ENCODE results near the gene PPP1R10. TPM values are rescaled to one million over a fixed set of nuclear protein-coding genes. Genes with fewer than 3 reads are reported as not detected.

The PPP1R10 gene
- total RNA-seq, 1 experiment from 2014 or later, result 44.5 TPM

DNA sequence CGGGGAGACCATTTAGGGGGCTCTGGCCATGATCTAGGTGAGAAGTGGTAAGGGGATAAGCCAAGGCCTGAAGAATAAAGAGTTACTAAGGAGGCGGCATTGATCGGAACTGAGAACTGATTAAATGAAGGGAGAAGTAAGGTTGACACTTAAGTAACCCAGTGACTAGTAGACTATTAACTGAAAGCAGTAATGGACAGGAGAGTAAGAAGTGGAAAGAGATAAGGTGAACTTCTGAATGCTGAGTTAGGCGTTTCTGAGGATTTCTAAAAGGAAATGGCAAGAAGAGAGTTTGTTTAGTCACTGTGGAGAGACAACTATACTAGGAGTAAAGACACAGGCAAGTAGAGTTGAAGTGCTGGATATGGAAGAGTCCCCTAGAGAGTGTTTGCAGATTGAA, 43.9 kb downstream of the PPP1R10 start:
- DNase-seq (no peak), ATAC-seq (no peak)
- intact Hi-C loops (cut with micrococcal nuclease), result no loop called here
- Histone ChIP-seq H3K9me3 (ENCODE audit: low read length) (no peaks in the 10 kb centered on the region), H3K4me2 (ENCODE audit: low read length) (peak overlapping the region; percentile 95), H3K9me2 (replicated peaks; ENCODE audit: low read length) (no peaks in the 10 kb centered on the region), H4K20me1 (ENCODE audit: low read length) (peaks cover 44% of the 10 kb centered on the region), H3K27me3 (ENCODE audit: low read length) (no peaks in the 10 kb centered on the region), H3K9ac (ENCODE audit: low read length) (no peak overlapping the region), H2AFZ (ENCODE audit: low read length) (no peak overlapping the region), H3K27ac (ENCODE audit: low read length) (no peak overlapping the region), H3K4me1 (ENCODE audit: insufficient read depth, low read length) (peaks cover 32% of the 10 kb centered on the region), H3F3A (ENCODE audit: low read length, unreplicated experiment) (no peaks in the 10 kb centered on the region), H3K36me3 (ENCODE audit: low read depth, low read length) (peaks cover 18% of the 10 kb centered on the region), H3K79me2 (ENCODE audit: low read length) (peaks cover 64% of the 10 kb centered on the region), H3K4me3 (ENCODE audit: low read length) (peak overlapping the region; percentile 82; the same call in 1 of the 2 replicates)
- TF ChIP-seq EZH2 (IDR thresholded peaks at IDR 0.05; ENCODE audit: low read length, unreplicated experiment), result no peak
- TF ChIP-seq CTCF (conservative IDR thresholded peaks at IDR 0.05; ENCODE audit: low read depth, low read length), result no peak
- no peak for TF ChIP-seq EZH2phosphoT487 (IDR thresholded peaks at IDR 0.05; ENCODE audit: borderline replicate concordance, low read length)
- BruUV-seq (replicated peaks), result no TSS peak
- ChIA-PET CTCF (interaction anchor here (0.5 kb wide), 1 partner anchor 8 kb away, joined by 6 read pairs; no protein-coding TSS in a partner anchor), POLR2A (ENCODE audit: unreplicated experiment) (no interaction called here)

DNA sequence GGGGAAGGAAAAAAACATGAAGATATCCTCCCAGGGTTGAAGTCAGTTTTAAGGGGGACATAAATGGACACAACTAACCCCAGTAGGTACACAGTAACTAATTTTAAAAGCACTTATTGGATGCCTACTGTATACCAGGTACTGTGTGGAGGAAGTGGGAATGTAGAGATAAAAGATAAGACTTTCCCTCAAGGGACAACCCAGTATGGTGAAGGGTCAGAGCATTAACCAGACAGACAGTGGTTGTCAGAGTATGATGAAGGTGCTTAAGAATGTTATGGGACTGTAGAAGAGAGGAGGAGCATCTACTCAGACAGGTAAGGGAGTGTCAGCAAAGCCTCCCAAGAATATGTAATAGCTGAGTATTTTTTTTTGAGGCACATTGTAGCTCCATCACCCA, 44.9 kb downstream of the PPP1R10 start:
- CTCF ChIA-PET, result no interaction called here
- BruUV-seq (replicated peaks), result no TSS peak
- Histone ChIP-seq H3K27me3 (ENCODE audit: low read length) (no peaks in the 10 kb centered on the region), H4K20me1 (ENCODE audit: low read length) (peaks cover 43% of the 10 kb centered on the region), H3K4me3 (ENCODE audit: low read length) (peak overlapping the region; percentile 82), H3K9ac (ENCODE audit: low read length) (peak overlapping the region; percentile 91), H2AFZ (ENCODE audit: low read length) (no peak overlapping the region), H3K79me2 (ENCODE audit: low read length) (peaks cover 63% of the 10 kb centered on the region), H3K4me1 (ENCODE audit: insufficient read depth, low read length) (peaks cover 32% of the 10 kb centered on the region), H3K36me3 (ENCODE audit: low read depth, low read length) (peaks cover 8% of the 10 kb centered on the region; the same call in 1 of the 2 replicates), H3K9me3 (ENCODE audit: low read length) (no peaks in the 10 kb centered on the region), H3K9me2 (replicated peaks; ENCODE audit: low read length) (no peaks in the 10 kb centered on the region), H3F3A (ENCODE audit: low read length, unreplicated experiment) (no peaks in the 10 kb centered on the region), H3K4me2 (ENCODE audit: low read length) (peak overlapping the region; percentile 95), H3K27ac (ENCODE audit: low read length) (peak overlapping the region; percentile 75; the same call in 1 of the 2 replicates)
- intact Hi-C loops (cut with micrococcal nuclease), result no loop called here
- ATAC-seq, result no peak
- DNase-seq, result peak; percentile 41
- no peak for TF ChIP-seq EZH2 (IDR thresholded peaks at IDR 0.05; ENCODE audit: low read length, unreplicated experiment)
- no peak for TF ChIP-seq CTCF (conservative IDR thresholded peaks at IDR 0.05; ENCODE audit: low read depth, low read length)
- POLR2A ChIA-PET (ENCODE audit: unreplicated experiment), result interaction anchor here (0.6 kb wide), 1 partner anchor 11 kb away, joined by 5 read pairs; no protein-coding TSS in a partner anchor

DNA sequence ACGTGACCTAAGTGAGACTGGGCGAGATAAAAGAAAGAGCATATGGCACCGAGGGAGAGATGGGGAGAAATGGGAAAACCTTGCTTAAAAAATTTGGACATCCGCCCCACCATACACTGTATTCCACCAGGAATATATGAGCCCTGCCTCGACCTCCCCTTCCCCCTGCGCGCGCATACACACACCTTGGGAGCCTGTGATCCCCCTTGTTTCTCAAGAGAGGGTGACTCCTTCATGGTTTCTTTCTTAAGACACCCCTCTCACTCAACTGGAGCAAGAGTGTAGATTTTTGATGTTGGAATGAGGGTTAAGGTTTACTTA, 45.3 kb downstream of the PPP1R10 start:
- ChIA-PET POLR2A (ENCODE audit: unreplicated experiment) (interaction anchor here (0.6 to 1.1 kb wide), 3 partner anchors 12 to 241 kb away, joined by 3 to 5 read pairs (median 4); no protein-coding TSS in a partner anchor), CTCF (interaction anchor here (0.7 to 1.0 kb wide), 2 partner anchors 27 to 75 kb away, joined by 3 to 9 read pairs; no protein-coding TSS in a partner anchor)
- Histone ChIP-seq H3K4me1 (ENCODE audit: insufficient read depth, low read length) (peaks cover 32% of the 10 kb centered on the region), H3K79me2 (ENCODE audit: low read length) (peaks cover 59% of the 10 kb centered on the region), H3F3A (ENCODE audit: low read length, unreplicated experiment) (no peaks in the 10 kb centered on the region), H3K27ac (ENCODE audit: low read length) (peak overlapping the region; percentile 75), H4K20me1 (ENCODE audit: low read length) (peaks cover 38% of the 10 kb centered on the region), H3K27me3 (ENCODE audit: low read length) (no peaks in the 10 kb centered on the region), H3K4me2 (ENCODE audit: low read length) (peak overlapping the region; percentile 95), H3K9ac (ENCODE audit: low read length) (peak overlapping the region; percentile 91), H3K4me3 (ENCODE audit: low read length) (peak overlapping the region; percentile 82), H3K9me3 (ENCODE audit: low read length) (no peaks in the 10 kb centered on the region), H3K9me2 (replicated peaks; ENCODE audit: low read length) (no peaks in the 10 kb centered on the region), H2AFZ (ENCODE audit: low read length) (peak overlapping the region; percentile 86), H3K36me3 (ENCODE audit: low read depth, low read length) (peaks cover 4% of the 10 kb centered on the region; the same call in 1 of the 2 replicates)
- ATAC-seq (peak; percentile 4; the same call in 1 of the 2 replicates), DNase-seq (no peak)
- TF ChIP-seq EZH2 (IDR thresholded peaks at IDR 0.05; ENCODE audit: low read length, unreplicated experiment) (no peak), EZH2phosphoT487 (IDR thresholded peaks at IDR 0.05; ENCODE audit: borderline replicate concordance, low read length) (no peak), CTCF (conservative IDR thresholded peaks at IDR 0.05; ENCODE audit: low read depth, low read length) (no peak)
- intact Hi-C loops (cut with micrococcal nuclease), result no loop called here
- TSS peak; percentile 82 for BruUV-seq (replicated peaks)
